K562 (cell line): Measurements from ENCODE around the gene HCRTR1. TPM values are rescaled to one million over a fixed set of nuclear protein-coding genes. Genes with fewer than 3 reads are reported as not detected.

ENCODE experiments used
- ATAC-seq: fragments of 200-7000 bp; cut with Tn5 transposase; 3 replicates; pipeline ENCODE4 v1.9.1; 2020; ENCODE audit warnings: moderate library complexity
- BruUV-seq: library from RNA; stranded (reverse); fragments of 400-500 nt; replicated peaks from 2 replicates; lab custom pipeline; 2021; lab: Mats Ljungman, UMichigan
- CTCF ChIA-PET: fragments of 300-600 bp; formaldehyde crosslinking; extraction: SDS; loops from one replicate; lab custom pipeline; 2021; ENCODE audit warnings: low intra/inter-chr PET ratio; lab: Yijun Ruan, JAX
- POLR2A ChIA-PET: fragments of 300-600, 350-650 bp; sonication (Branson Sonifier 250); formaldehyde crosslinking; extraction: SDS; loops from one replicate; lab custom pipeline; 2021; ENCODE audit warnings: antibody characterized with exemption, inconsistent platforms; lab: Yijun Ruan, JAX
- DNase-seq, 4 experiments: peaks; one replicate each; pipeline versions ENCODE4 v3.0.0 to v3.0.0-alpha.2; 2011 to 2018; ENCODE audit warnings: low spot score in 3 of 4, mixed read lengths in 3 of 4; ENCODE audit errors: extremely low read depth in 1 of 4
- FAIRE-seq: peaks from 2 replicates; lab custom pipeline; 2011; peaks lifted over from hg19 to GRCh38; lab: Jason Lieb, UNC
- H2AFZ ChIP-seq: 2 replicates; pipeline ENCODE4 v1.6.0; 2011; ENCODE audit warnings: low read depth, low read length, control low read depth, inconsistent platforms
- H3K27ac ChIP-seq: fragments of 200-600 bp; 3 replicates; pipeline ENCODE4 v1.8.0; 2011; ENCODE audit warnings: low read depth, mild to moderate bottlenecking, control low read depth, inconsistent platforms, low read length, moderate library complexity, mixed read lengths; ENCODE audit errors: extremely low read depth
- H3K27me3 ChIP-seq, 2 experiments: fragments of 300-600 bp in 1 of 2; 2 replicates in 1 of 2; 3 replicates in 1 of 2; pipeline versions ENCODE4 v1.6.0 to v1.8.0; 2011; ENCODE audit warnings: inconsistent platforms in 2 of 2, low read length in 2 of 2, mild to moderate bottlenecking in 1 of 2, mixed read lengths in 1 of 2, moderate library complexity in 1 of 2; ENCODE audit not compliant: control insufficient read depth in 2 of 2, insufficient read depth in 2 of 2
- H3K36me3 ChIP-seq: fragments of 300-600 bp; 3 replicates; pipeline ENCODE4 v1.8.0; 2011; ENCODE audit warnings: mild to moderate bottlenecking, low read length, inconsistent platforms; ENCODE audit not compliant: control insufficient read depth, insufficient read depth
- H3K4me1 ChIP-seq, 2 experiments: fragments of 200-600 bp in 1 of 2; replicated peaks in 1 of 2; 2 replicates in 1 of 2; 3 replicates in 1 of 2; pipeline versions ENCODE4 v1.5.1 to v1.8.0; 2011; ENCODE audit warnings: inconsistent platforms in 2 of 2, low read length in 2 of 2, mild to moderate bottlenecking in 1 of 2, mixed read lengths in 1 of 2, moderate library complexity in 1 of 2; ENCODE audit not compliant: control insufficient read depth in 2 of 2, insufficient read depth in 2 of 2
- H3K4me2 ChIP-seq: 2 replicates; pipeline ENCODE4 v1.6.1; 2011; ENCODE audit warnings: low read length, control low read depth, inconsistent platforms, mixed read lengths; ENCODE audit not compliant: insufficient read depth
- H3K4me3 ChIP-seq: fragments of 200-600 bp; sonication (generic), shearing (Covaris generic); 2 replicates; pipeline ENCODE4 v1.5.1; 2016; ENCODE audit warnings: control low read depth, inconsistent platforms
- H3K79me2 ChIP-seq: fragments of 200-600 bp; 3 replicates; pipeline ENCODE4 v1.8.0; 2011; ENCODE audit warnings: low read length, inconsistent platforms; ENCODE audit not compliant: control insufficient read depth, insufficient read depth
- H3K9ac ChIP-seq, 2 experiments: 2 replicates each; pipeline versions ENCODE4 v1.6.0 to v1.6.1; 2011; ENCODE audit warnings: low read depth in 2 of 2, low read length in 2 of 2, control low read depth in 1 of 2, inconsistent platforms in 1 of 2, mild to moderate bottlenecking in 1 of 2, mixed read lengths in 1 of 2; ENCODE audit not compliant: insufficient read depth in 1 of 2
- H3K9me1 ChIP-seq: one replicate; pipeline ENCODE4 v1.6.0; 2011; ENCODE audit warnings: inconsistent platforms, mild to moderate bottlenecking, low read length, moderate library complexity; ENCODE audit not compliant: control insufficient read depth, insufficient read depth
- H3K9me3 ChIP-seq: replicated peaks from 2 replicates; pipeline ENCODE4 v1.5.1; 2011; ENCODE audit warnings: low read depth, low read length, inconsistent platforms; ENCODE audit not compliant: control insufficient read depth, insufficient read depth
- H4K20me1 ChIP-seq: replicated peaks from 2 replicates; pipeline ENCODE4 v1.6.1; 2011; ENCODE audit warnings: low read length, inconsistent platforms, mixed read lengths; ENCODE audit not compliant: control insufficient read depth, insufficient read depth
- GATAD2B ChIP-seq: fragments of 450-650 bp; IDR thresholded peaks from 2 replicates; pipeline ENCODE4 v1.6.1; 2017; ENCODE audit warnings: mild to moderate bottlenecking, borderline replicate concordance
- ZNF121 ChIP-seq: sonication (generic); formaldehyde crosslinking; conservative IDR thresholded peaks from 2 replicates; pipeline ENCODE4 v1.8.0; 2022; ENCODE audit warnings: missing genetic modification reagents
- ZNF584 ChIP-seq: fragments of 200-800 bp; sonication (Bioruptor generic); IDR thresholded peaks from 2 replicates; pipeline ENCODE4 v1.6.1; 2016; ENCODE audit warnings: low read depth, mild to moderate bottlenecking, missing genetic modification characterization, missing compliant biosample characterization
- WGBS: fragments of 100-300 bp; shearing (Covaris generic); methylation state at CpG from one replicate; pipeline ENCODE4 v1.1.6; 2016; ENCODE audit warnings: low coverage, mixed read lengths; ENCODE audit not compliant: insufficient coverage; ENCODE audit errors: missing lambda C conversion rate; 5-methylcytosine and 5-hydroxymethylcytosine counted together
- in situ Hi-C: fragments of 300-500 bp; cut with MboI; formaldehyde crosslinking; loops from 4 replicates; pipeline ENCODE4 v1.15.0; 2018; ENCODE audit warnings: inconsistent platforms, mixed read lengths
- intact Hi-C: fragments of 100-400 bp; cut with micrococcal nuclease; formaldehyde crosslinking; loops from 2 replicates; pipeline ENCODE4 v1.14.2; 2022
- polyA plus RNA-seq, 8 experiments: library from polyadenylated mRNA; depleted of rRNA in 4 of 8; stranded (reverse) in 5 of 8; unstranded in 3 of 8; fragments of >200 nt; fragmentation: Nextera tagmentation in 2 of 8; fragmentation: Illumina TruSeq in 1 of 8; extraction: Ambion mirVana in 2 of 8; extraction: Trizol in 1 of 8; gene quantifications; 2 replicates each; pipeline versions ENCODE4 v1.2.1 to v1.2.3, GENCODE V29; 2011 to 2014; ENCODE audit warnings: inconsistent platforms in 1 of 8, missing spikeins in 1 of 8
- total RNA-seq, 7 experiments: library from RNA; depleted of rRNA in 6 of 7; stranded (reverse); fragments of >200 nt in 6 of 7; fragmentation: Illumina TruSeq in 2 of 7; extraction: Trizol in 2 of 7; gene quantifications; 2 replicates each; pipeline versions ENCODE4 v1.2.1 to v1.2.3, GENCODE V29; 2011 to 2021; ENCODE audit warnings: low replicate concordance in 1 of 7
- TF ChIP-seq, protein P1 (sequence below): fragments of 450-650 bp; formaldehyde crosslinking; IDR thresholded peaks from 2 replicates; pipeline ENCODE4 v1.4.0; 2020; ENCODE audit warnings: mild to moderate bottlenecking

The HCRTR1 gene
- total and polyA plus RNA-seq, 9 of the 15 experiments (the other 6 are each of a cell fraction or from before 2014, with no cell fraction given): not detected

- H3K4me3 ChIP-seq: no peak overlapping the region
- TF ChIP-seq GATAD2B (no peak), ZNF121 (CRISPR knock-in tag) (peak; percentile 90), ZNF584 (no peak)
- TF ChIP-seq, protein P1, sequence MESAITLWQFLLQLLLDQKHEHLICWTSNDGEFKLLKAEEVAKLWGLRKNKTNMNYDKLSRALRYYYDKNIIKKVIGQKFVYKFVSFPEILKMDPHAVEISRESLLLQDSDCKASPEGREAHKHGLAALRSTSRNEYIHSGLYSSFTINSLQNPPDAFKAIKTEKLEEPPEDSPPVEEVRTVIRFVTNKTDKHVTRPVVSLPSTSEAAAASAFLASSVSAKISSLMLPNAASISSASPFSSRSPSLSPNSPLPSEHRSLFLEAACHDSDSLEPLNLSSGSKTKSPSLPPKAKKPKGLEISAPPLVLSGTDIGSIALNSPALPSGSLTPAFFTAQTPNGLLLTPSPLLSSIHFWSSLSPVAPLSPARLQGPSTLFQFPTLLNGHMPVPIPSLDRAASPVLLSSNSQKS: no peak
- WGBS: 2% methylated on average over 10 of the region's 10 CpGs
- H3K4me1 ChIP-seq: no peaks in the 10 kb centered on the region
- ChIA-PET CTCF (no interaction called here), POLR2A (interaction anchor here (0.5 kb wide), 1 partner anchor 438 kb away, joined by 3 read pairs; no protein-coding TSS in a partner anchor)
- no peaks in the 10 kb centered on the region for H3K9me1 ChIP-seq
- no peaks in the 10 kb centered on the region for H3K9me3 ChIP-seq
- H3K4me2 ChIP-seq: no peak overlapping the region
- no peaks in the 10 kb centered on the region for H3K36me3 ChIP-seq
- no TSS peak for BruUV-seq
- H3K79me2 ChIP-seq: no peaks in the 10 kb centered on the region
- ATAC-seq: no peak
- FAIRE-seq: no peak
- H4K20me1 ChIP-seq: peaks cover 19% of the 10 kb centered on the region
- in situ Hi-C loops (loop anchor here (25.0 kb wide), 1 partner anchor 381 kb away; no protein-coding TSS in a partner anchor), intact Hi-C loops (loop anchor here (10.0 kb wide), 1 partner anchor 217 kb away; no protein-coding TSS in a partner anchor)
- DNase-seq: no peak
- no peak overlapping the region for H3K27ac ChIP-seq
- H3K9ac ChIP-seq: no peak overlapping the region
- no peak overlapping the region for H2AFZ ChIP-seq
- peaks cover 23 to 73% of the 10 kb centered on the region in 2 experiments for H3K27me3 ChIP-seq
Observed at GRCh38 chr1:31567956-31568570, 49.4 kb upstream of the HCRTR1 start.
